Endometrium (tissue), 2 donors: ENCODE measurements around the gene STBD1.
A peak's percentile ranks its signal among the peaks of the same experiment; 100 is the strongest.
"Not testable (repeated sequence)": the region's sequence is repeated elsewhere in the genome, so short reads cannot be mapped to it uniquely, and the experiment has no call there.

ENCODE experiments used
- FAIRE-seq: peaks from 2 replicates; lab custom pipeline; 2012; peaks lifted over from hg19 to GRCh38; lab: Jason Lieb, UNC
- donor health status: control.
- donor health status: control.

STBD1 gene

GRCh38 chr4:76283900-76284299 is 22.6 kb upstream of the STBD1 start:
- no peak for FAIRE-seq

- not testable (repeated sequence) for FAIRE-seq
Observed at GRCh38 chr4:76287811-76288210, 18.7 kb upstream of the STBD1 start.

GRCh38 chr4:76292730-76293129 is 13.8 kb upstream of the STBD1 start:
- no peak for FAIRE-seq

GRCh38 chr4:76293772-76294171 is 12.8 kb upstream of the STBD1 start:
- FAIRE-seq, result no peak

- no peak for FAIRE-seq
Observed at GRCh38 chr4:76296286-76296820, 10.2 kb upstream of the STBD1 start.

GRCh38 chr4:76298227-76298626 is 8.3 kb upstream of the STBD1 start:
- no peak for FAIRE-seq

- FAIRE-seq, result no peak
Observed at GRCh38 chr4:76300012-76300411, 6.5 kb upstream of the STBD1 start.

- FAIRE-seq, result no peak
Observed at GRCh38 chr4:76301068-76301774, 5.3 kb upstream of the STBD1 start.

- FAIRE-seq, result no peak
Observed at GRCh38 chr4:76301775-76302162, 4.8 kb upstream of the STBD1 start.

- FAIRE-seq, result no peak
Observed at GRCh38 chr4:76302826-76303438, 3.6 kb upstream of the STBD1 start.

- no peak for FAIRE-seq
Observed at GRCh38 chr4:76305033-76305687, 1.4 kb upstream of the STBD1 start.

- no peak for FAIRE-seq
Observed at GRCh38 chr4:76306882-76307659, 538 bp downstream of the STBD1 start.

- FAIRE-seq, result no peak
Observed at GRCh38 chr4:76307660-76308014, 1.1 kb downstream of the STBD1 start.

GRCh38 chr4:76308548-76308947 is 2.0 kb downstream of the STBD1 start:
- no peak for FAIRE-seq

- FAIRE-seq, result no peak
Observed at GRCh38 chr4:76309939-76310550, 3.5 kb downstream of the STBD1 start.

- FAIRE-seq, result no peak
Observed at GRCh38 chr4:76310683-76311082, 4.2 kb downstream of the STBD1 start.

GRCh38 chr4:76311896-76312331 is 5.4 kb downstream of the STBD1 start:
- FAIRE-seq, result no peak

GRCh38 chr4:76312457-76312856 is 5.9 kb downstream of the STBD1 start:
- peak; percentile 33 for FAIRE-seq

- no peak for FAIRE-seq
Observed at GRCh38 chr4:76313547-76313946, 7.0 kb downstream of the STBD1 start.

GRCh38 chr4:76315267-76315918 is 8.9 kb downstream of the STBD1 start:
- FAIRE-seq, result no peak

- FAIRE-seq, result no peak
Observed at GRCh38 chr4:76316131-76316530, 9.6 kb downstream of the STBD1 start.

GRCh38 chr4:76322236-76322635 is 15.7 kb downstream of the STBD1 start:
- no peak for FAIRE-seq
